A673 (cell line): Measurements from ENCODE around the gene UBE3B. TPM values are rescaled to one million over a fixed set of nuclear protein-coding genes. Genes with fewer than 3 reads are reported as not detected.

Experiments
- BruUV-seq: library from RNA; stranded (reverse); fragments of 400-500 nt; replicated peaks from 2 replicates; lab custom pipeline; 2021; lab: Mats Ljungman, UMichigan
- CTCF ChIA-PET: fragments of 300-600 bp; sonication (Branson Sonifier 250); formaldehyde crosslinking; loops from one replicate; lab custom pipeline; 2022; ENCODE audit warnings: antibody characterized with exemption; lab: Charles Lee
- POLR2A ChIA-PET: fragments of 300-600 bp; sonication (Branson Sonifier 250); formaldehyde crosslinking; loops from one replicate; lab custom pipeline; 2022; ENCODE audit warnings: antibody characterized with exemption; ENCODE audit not compliant: low non-redundant PET; lab: Charles Lee
- DNase-seq: peaks from one replicate; pipeline ENCODE4 v3.0.0-alpha.2; 2015; ENCODE audit warnings: low spot score
- H3K27ac ChIP-seq: fragments of 200-600 bp; sonication (generic); 2 replicates; pipeline ENCODE4 v1.5.1; 2016; ENCODE audit warnings: mixed run types, low read depth, mild to moderate bottlenecking, mixed read lengths, antibody characterized with exemption, low read length; ENCODE audit not compliant: poor library complexity, severe bottlenecking
- H3K27me3 ChIP-seq: fragments of 200-600 bp; sonication (generic); replicated peaks from 2 replicates; pipeline ENCODE4 v1.6.1; 2017; ENCODE audit warnings: mixed run types, low read depth, mild to moderate bottlenecking, mixed read lengths, antibody characterized with exemption, low read length; ENCODE audit not compliant: insufficient read depth, poor library complexity
- H3K36me3 ChIP-seq: fragments of 200-600 bp; sonication (generic); 2 replicates; pipeline ENCODE4 v1.6.1; 2016; ENCODE audit warnings: mixed run types, mild to moderate bottlenecking, mixed read lengths, antibody characterized with exemption, low read length; ENCODE audit not compliant: insufficient read depth, poor library complexity, severe bottlenecking
- H3K4me1 ChIP-seq: fragments of 200-600 bp; sonication (generic); 2 replicates; pipeline ENCODE4 v1.6.1; 2017; ENCODE audit warnings: mixed run types, mild to moderate bottlenecking, mixed read lengths, antibody characterized with exemption, low read length; ENCODE audit not compliant: insufficient read depth, poor library complexity, severe bottlenecking
- H3K4me3 ChIP-seq: fragments of 200-600 bp; sonication (generic); 2 replicates; pipeline ENCODE4 v1.5.1; 2016; ENCODE audit warnings: low read depth, mixed run types, mild to moderate bottlenecking, mixed read lengths, low read length; ENCODE audit not compliant: poor library complexity, severe bottlenecking
- H3K9me3 ChIP-seq: fragments of 200-600 bp; sonication (generic); 2 replicates; pipeline ENCODE4 v1.6.1; 2016; ENCODE audit warnings: mixed run types, low read depth, mild to moderate bottlenecking, mixed read lengths, antibody characterized with exemption, low read length; ENCODE audit not compliant: poor library complexity, severe bottlenecking
- EZH2 ChIP-seq: fragments of 200-600 bp; sonication (generic); IDR thresholded peaks from 2 replicates; pipeline ENCODE4 v1.6.1; 2017; ENCODE audit warnings: borderline replicate concordance, low read depth, mild to moderate bottlenecking, mixed read lengths, antibody characterized with exemption, low read length; ENCODE audit not compliant: poor library complexity, severe bottlenecking
- intact Hi-C: fragments of 100-400 bp; cut with micrococcal nuclease; formaldehyde crosslinking; loops from one replicate; pipeline ENCODE4 v1.10.0; 2022; ENCODE audit not compliant: unreplicated experiment
- total RNA-seq: library from RNA; stranded (reverse); gene quantifications from 2 replicates; pipeline ENCODE4 v1.2.3, GENCODE V29; 2021
- TF ChIP-seq, protein P1 (sequence below): fragments of 300-800, 200-600 bp; sonication (generic); conservative IDR thresholded peaks from 2 replicates; pipeline ENCODE4 v1.5.1; 2017; ENCODE audit warnings: low read depth, mild to moderate bottlenecking, antibody characterized with exemption, low read length, moderate library complexity, mixed read lengths

The UBE3B gene
- total RNA-seq, 1 experiment from 2014 or later: 29.2 TPM

DNA sequence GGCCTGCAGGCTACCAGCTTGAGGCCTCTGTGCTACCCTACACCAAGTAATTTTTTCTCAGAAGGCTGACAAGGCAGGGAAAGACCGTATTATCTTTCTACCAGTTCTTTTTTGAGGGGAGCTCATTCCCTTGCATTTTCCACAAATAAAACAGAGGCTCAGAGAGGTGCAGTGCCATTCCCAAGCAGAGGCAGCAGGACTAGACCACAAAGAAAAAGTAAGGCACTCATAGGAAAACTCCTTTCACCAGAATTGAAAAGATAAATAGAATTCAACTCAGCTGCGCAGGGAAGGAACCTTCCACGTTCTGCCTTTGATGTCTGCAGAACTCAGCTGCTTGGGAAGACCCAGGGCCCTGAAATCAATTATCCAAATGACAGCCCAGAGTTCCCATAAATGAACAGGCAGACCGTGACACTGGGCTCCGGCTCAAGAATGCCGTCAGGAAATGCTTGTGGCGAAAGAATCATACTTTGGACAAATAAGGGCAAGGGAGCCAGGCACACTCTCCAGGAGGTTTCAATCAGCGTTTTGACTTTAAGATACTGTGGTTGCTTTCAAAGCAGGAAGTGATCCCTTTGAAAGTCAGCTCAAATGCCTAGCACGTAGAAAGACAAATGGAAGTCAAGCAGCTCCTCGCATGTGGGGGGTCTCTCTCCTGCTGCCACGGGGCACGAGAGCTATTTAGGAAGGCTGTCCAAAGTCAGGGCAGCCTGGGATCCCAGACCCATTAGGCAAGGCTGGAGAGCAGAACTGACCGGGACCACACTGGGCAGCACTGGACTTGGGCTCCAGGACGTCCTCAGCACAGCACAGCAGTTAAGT is 14.4 kb upstream of the UBE3B start:
- POLR2A ChIA-PET: interaction anchor here (0.5 to 0.7 kb wide), 3 partner anchors 20 to 308 kb away, joined by 3 to 5 read pairs (median 4); no protein-coding TSS in a partner anchor
- Histone ChIP-seq H3K4me3 (peak overlapping the region; percentile 16), H3K27ac (peak overlapping the region; percentile 98), H3K9me3 (no peaks in the 10 kb centered on the region), H3K36me3 (peaks cover under 1% of the 10 kb centered on the region), H3K4me1 (peaks cover 50% of the 10 kb centered on the region), H3K27me3 (no peaks in the 10 kb centered on the region)
- BruUV-seq: no TSS peak
- CTCF ChIA-PET: interaction anchor here (1.1 to 1.5 kb wide), 2 partner anchors 30 to 35 kb away, joined by 3 to 5 read pairs; no protein-coding TSS in a partner anchor
- DNase-seq: peak; percentile 96
- TF ChIP-seq, protein P1, sequence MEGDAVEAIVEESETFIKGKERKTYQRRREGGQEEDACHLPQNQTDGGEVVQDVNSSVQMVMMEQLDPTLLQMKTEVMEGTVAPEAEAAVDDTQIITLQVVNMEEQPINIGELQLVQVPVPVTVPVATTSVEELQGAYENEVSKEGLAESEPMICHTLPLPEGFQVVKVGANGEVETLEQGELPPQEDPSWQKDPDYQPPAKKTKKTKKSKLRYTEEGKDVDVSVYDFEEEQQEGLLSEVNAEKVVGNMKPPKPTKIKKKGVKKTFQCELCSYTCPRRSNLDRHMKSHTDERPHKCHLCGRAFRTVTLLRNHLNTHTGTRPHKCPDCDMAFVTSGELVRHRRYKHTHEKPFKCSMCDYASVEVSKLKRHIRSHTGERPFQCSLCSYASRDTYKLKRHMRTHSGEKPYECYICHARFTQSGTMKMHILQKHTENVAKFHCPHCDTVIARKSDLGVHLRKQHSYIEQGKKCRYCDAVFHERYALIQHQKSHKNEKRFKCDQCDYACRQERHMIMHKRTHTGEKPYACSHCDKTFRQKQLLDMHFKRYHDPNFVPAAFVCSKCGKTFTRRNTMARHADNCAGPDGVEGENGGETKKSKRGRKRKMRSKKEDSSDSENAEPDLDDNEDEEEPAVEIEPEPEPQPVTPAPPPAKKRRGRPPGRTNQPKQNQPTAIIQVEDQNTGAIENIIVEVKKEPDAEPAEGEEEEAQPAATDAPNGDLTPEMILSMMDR: no peak
- TF ChIP-seq EZH2: no peak
- intact Hi-C loops: loop anchor here (5.0 kb wide), 1 partner anchor 606 kb away; the partner anchor contains the start of gene SSH1

GRCh38 chr12:109463756-109464155 is 13.7 kb upstream of the UBE3B start:
- CTCF ChIA-PET: interaction anchor here (1.1 to 1.5 kb wide), 2 partner anchors 31 to 35 kb away, joined by 3 to 5 read pairs; no protein-coding TSS in a partner anchor
- H3K27me3 ChIP-seq: no peaks in the 10 kb centered on the region
- peaks cover 53% of the 10 kb centered on the region for H3K4me1 ChIP-seq
- H3K4me3 ChIP-seq: peak overlapping the region; percentile 16
- peak overlapping the region; percentile 98 for H3K27ac ChIP-seq
- POLR2A ChIA-PET: interaction anchor here (0.6 to 0.7 kb wide), 2 partner anchors 130 to 309 kb away, joined by 3 to 5 read pairs; no protein-coding TSS in a partner anchor
- no peak for DNase-seq
- intact Hi-C loops: loop anchor here (5.0 kb wide), 1 partner anchor 606 kb away; the partner anchor contains the start of gene SSH1
- no peak for TF ChIP-seq EZH2
- TF ChIP-seq, protein P1: no peak
- no TSS peak for BruUV-seq
- H3K36me3 ChIP-seq: no peaks in the 10 kb centered on the region
- H3K9me3 ChIP-seq: no peaks in the 10 kb centered on the region

DNA sequence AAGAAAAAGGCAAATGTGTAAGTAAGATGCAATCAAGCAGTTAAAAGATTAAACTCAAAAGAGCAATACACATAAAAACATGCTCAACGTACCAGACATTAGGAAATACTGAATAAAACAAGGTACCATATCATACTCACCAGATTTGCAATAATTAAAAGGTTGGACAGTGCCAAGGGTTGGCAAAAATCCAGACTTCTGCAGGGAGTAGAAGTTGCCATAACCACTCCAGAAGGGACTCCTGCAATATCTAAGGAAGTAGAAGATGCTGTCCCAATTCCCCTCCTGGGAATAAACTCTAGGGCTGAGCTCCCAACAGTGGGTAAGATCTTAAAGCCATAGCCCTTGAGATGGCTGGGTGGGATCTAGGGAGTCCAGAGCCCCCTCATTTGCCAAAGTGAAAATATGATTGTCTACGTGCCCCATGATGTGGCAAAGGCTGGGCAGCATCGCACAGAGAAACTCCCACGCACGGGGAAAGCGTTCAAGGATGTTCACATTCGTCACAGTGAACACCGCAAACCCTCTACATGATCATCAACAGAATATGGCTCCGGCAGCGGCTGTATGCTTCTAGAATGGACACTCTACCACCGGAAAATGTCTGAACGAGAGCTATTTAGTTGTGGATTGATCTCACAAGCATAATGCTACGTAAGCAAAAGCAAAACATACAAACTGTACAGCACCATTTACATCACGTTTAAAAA is 12.6 kb upstream of the UBE3B start:
- no peaks in the 10 kb centered on the region for H3K27me3 ChIP-seq
- H3K9me3 ChIP-seq: no peaks in the 10 kb centered on the region
- peak; percentile 44 for DNase-seq
- intact Hi-C loops: loop anchor here (5.0 kb wide), 1 partner anchor 607 kb away; the partner anchor contains the start of gene SSH1
- BruUV-seq: no TSS peak
- peaks cover 53% of the 10 kb centered on the region for H3K4me1 ChIP-seq
- ChIA-PET CTCF (no interaction called here), POLR2A (no interaction called here)
- no peak for TF ChIP-seq EZH2
- TF ChIP-seq, protein P1: no peak
- H3K27ac ChIP-seq: peak overlapping the region; percentile 98
- H3K36me3 ChIP-seq: peaks cover 6% of the 10 kb centered on the region
- no peak overlapping the region for H3K4me3 ChIP-seq
